Activated CD4-positive, alpha-beta T cell treated with anti-CD3 and anti-CD28 coated beads for 36 hours (primary cell): Measurements from ENCODE around the gene SRPK2. TPM values are rescaled to one million over a fixed set of nuclear protein-coding genes. Genes with fewer than 3 reads are reported as not detected.

Experiments
- ATAC-seq: fragments of 200-7000 bp; cut with Tn5 transposase; one replicate; pipeline ENCODE4 v1.10.0; 2021; ENCODE audit warnings: mild to moderate bottlenecking, moderate library complexity
- CTCF ChIA-PET: fragments of 350-600 bp; sonication (Branson Sonifier 250); formaldehyde crosslinking; loops from one replicate; lab custom pipeline; 2021; ENCODE audit warnings: antibody characterized with exemption; lab: Charles Lee
- POLR2A ChIA-PET: fragments of 350-600 bp; sonication (Branson Sonifier 250); formaldehyde crosslinking; loops from one replicate; lab custom pipeline; 2021; ENCODE audit warnings: antibody characterized with exemption, inconsistent platforms; lab: Charles Lee
- DNase-seq: peaks from one replicate; pipeline ENCODE4 v3.0.0-alpha.2; 2020
- H3K27ac Mint-ChIP-seq: one replicate; pipeline ENCODE4 v1.8.0; 2021; ENCODE audit warnings: mixed read lengths
- H3K27me3 Mint-ChIP-seq: one replicate; pipeline ENCODE4 v1.8.0; 2021; ENCODE audit warnings: mixed read lengths
- H3K36me3 Mint-ChIP-seq: one replicate; pipeline ENCODE4 v1.8.0; 2021; ENCODE audit warnings: low read depth, mixed read lengths
- H3K4me1 Mint-ChIP-seq: one replicate; pipeline ENCODE4 v1.8.0; 2021; ENCODE audit warnings: mixed read lengths
- H3K4me3 Mint-ChIP-seq: one replicate; pipeline ENCODE4 v1.8.0; 2021; ENCODE audit warnings: mild to moderate bottlenecking, moderate library complexity, mixed read lengths
- H3K9me3 Mint-ChIP-seq: one replicate; pipeline ENCODE4 v1.8.0; 2021; ENCODE audit warnings: low read depth, mixed read lengths
- intact Hi-C, 2 experiments: fragments of 100-400 bp; cut with DNase I in 1 of 2; cut with micrococcal nuclease in 1 of 2; formaldehyde crosslinking; loops; one replicate each; pipeline versions ENCODE4 v1.14.2 to v1.15.1; 2022 to 2024; cut with DNase I, micrococcal nuclease
- total RNA-seq, 2 experiments: library from RNA; stranded (reverse); gene quantifications; one replicate each; pipeline ENCODE4 v1.2.3, GENCODE V29; 2021

The SRPK2 gene
- total RNA-seq, 2 experiments from 2014 or later: 42.7 to 42.9 TPM

DNA sequence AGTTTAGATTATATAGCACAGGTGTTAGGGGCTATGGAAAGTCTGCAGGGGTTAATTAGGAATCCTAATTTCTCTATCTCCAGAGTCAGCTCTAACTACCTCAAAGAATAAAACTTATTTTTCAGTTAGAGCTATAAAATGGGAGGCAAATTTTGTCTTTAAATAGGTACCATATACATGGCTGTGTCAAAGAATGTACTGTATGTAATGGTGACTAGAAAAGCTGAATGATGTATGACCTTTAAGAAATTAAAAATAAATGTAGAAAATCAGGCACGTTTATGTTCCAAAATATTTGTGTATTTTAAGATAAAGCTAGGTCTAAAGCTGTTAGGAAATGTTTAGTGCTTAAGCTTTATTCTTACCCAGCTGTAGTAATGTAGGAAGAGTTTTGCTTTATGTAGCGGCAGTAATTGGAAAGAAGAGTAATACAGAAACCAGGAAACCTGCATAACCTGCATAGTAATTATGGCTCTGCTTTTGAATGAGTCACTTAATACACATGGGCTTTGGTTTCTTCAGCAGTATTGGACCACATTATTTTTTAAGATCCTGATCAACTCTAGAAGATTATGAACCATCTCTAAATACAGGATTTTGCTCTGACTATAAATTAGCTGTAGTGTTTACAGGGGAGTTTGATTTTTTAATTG is 289.7 kb downstream of the SRPK2 start:
- intact Hi-C loops: loop anchor here (5.0 kb wide), 1 partner anchor 117 kb away; no protein-coding TSS in a partner anchor
- ATAC-seq: peak; percentile 89
- Mint-ChIP-seq H3K4me3 (no peak overlapping the region), H3K27me3 (no peaks in the 10 kb centered on the region), H3K4me1 (peaks cover 63% of the 10 kb centered on the region), H3K9me3 (no peaks in the 10 kb centered on the region), H3K27ac (peak overlapping the region; percentile 89), H3K36me3 (peaks cover 60% of the 10 kb centered on the region)
- POLR2A ChIA-PET: interaction anchor here (0.7 to 1.2 kb wide), 2 partner anchors 86 to 214 kb away, joined by 3 read pairs; no protein-coding TSS in a partner anchor
- CTCF ChIA-PET: interaction anchor here (0.6 to 1.5 kb wide), 4 partner anchors 21 to 255 kb away, joined by 3 to 6 read pairs (median 4); no protein-coding TSS in a partner anchor
- no peak for DNase-seq

DNA sequence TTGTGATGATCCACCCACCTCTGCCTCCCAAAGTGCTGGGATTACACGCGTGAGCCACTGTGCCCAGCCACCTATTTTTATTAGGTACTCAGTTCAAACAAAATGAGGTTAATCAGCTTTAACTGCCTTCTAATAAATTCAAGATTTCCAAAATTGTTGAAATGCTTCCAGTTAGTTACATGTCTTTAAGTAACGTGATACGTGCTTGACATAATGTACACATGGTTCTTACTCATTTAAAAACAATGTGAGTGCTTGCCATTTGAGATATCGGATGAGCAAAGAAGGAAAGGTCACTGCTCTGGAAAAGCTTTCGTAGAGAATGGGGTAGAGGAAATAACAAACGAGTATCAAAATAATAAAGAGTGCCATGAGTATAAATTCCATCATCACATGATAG is 291.1 kb downstream of the SRPK2 start:
- H3K4me3 Mint-ChIP-seq: no peak overlapping the region
- POLR2A ChIA-PET: no interaction called here
- H3K4me1 Mint-ChIP-seq: peaks cover 54% of the 10 kb centered on the region

DNA sequence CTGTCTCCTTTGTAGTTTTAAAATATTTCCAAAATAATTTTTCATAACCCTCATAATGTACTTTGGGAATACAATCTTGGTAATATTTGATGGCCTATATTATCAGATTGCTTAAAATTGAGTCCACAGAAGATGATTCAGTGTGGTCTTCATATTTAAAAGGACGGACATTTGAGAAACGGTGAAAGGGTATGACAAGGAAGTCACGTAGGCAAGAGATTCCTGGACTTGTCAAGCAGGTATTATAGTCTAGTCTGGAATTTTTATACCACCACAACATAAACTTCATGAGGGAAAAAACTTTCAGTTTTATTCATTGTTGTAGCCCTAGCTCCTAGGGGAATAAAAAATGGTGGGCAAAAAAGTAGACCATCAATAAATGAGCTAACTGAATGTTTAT is 292.4 kb downstream of the SRPK2 start:
- Mint-ChIP-seq H3K9me3 (no peaks in the 10 kb centered on the region), H3K27me3 (no peaks in the 10 kb centered on the region), H3K27ac (no peak overlapping the region), H3K4me1 (peaks cover 50% of the 10 kb centered on the region), H3K36me3 (peaks cover 59% of the 10 kb centered on the region), H3K4me3 (no peak overlapping the region)
- POLR2A ChIA-PET: no interaction called here
- DNase-seq (no peak), ATAC-seq (no peak)
- CTCF ChIA-PET: interaction anchor here (0.8 to 1.7 kb wide), 2 partner anchors 38 to 114 kb away, joined by 3 read pairs; no protein-coding TSS in a partner anchor
- intact Hi-C loops: loop anchor here (5.0 kb wide), 1 partner anchor 114 kb away; no protein-coding TSS in a partner anchor

More for the DNA sequence above, 291.1 kb downstream of the SRPK2 start:
- Mint-ChIP-seq H3K27me3 (no peaks in the 10 kb centered on the region), H3K27ac (no peak overlapping the region), H3K9me3 (no peaks in the 10 kb centered on the region), H3K36me3 (peaks cover 56% of the 10 kb centered on the region)
- DNase-seq (no peak), ATAC-seq (no peak)
- CTCF ChIA-PET: interaction anchor here (0.7 to 1.2 kb wide), 2 partner anchors 8 to 19 kb away, joined by 3 to 4 read pairs; no protein-coding TSS in a partner anchor
- intact Hi-C loops: loop anchor here (5.0 kb wide), 1 partner anchor 115 kb away; no protein-coding TSS in a partner anchor

DNA sequence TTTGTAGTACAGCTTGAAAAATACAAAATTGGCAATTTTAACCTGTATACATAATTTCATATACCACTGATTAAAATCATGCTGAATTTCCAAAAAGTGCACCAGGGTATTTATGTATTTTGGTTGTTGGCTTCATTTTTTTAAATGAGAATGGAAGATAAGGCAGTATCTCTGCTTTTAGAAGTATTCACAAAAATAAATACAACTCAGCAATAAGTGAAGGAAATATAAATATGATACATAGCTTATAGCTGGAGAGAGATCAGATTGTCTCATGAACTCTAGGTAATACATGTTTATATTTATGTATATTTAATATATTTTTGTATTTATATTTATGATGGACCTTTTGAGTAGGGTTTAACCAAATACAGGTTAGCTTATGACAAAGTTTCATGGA is 293.8 kb downstream of the SRPK2 start:
- ATAC-seq (no peak), DNase-seq (no peak)
- ChIA-PET POLR2A (no interaction called here), CTCF (interaction anchor here (1.0 kb wide), 1 partner anchor 23 kb away, joined by 3 read pairs; no protein-coding TSS in a partner anchor)
- peaks cover 53% of the 10 kb centered on the region for H3K36me3 Mint-ChIP-seq
- intact Hi-C loops: loop anchor here (5.0 kb wide), 1 partner anchor 113 kb away; no protein-coding TSS in a partner anchor
- no peak overlapping the region for H3K4me3 Mint-ChIP-seq
- H3K27ac Mint-ChIP-seq: peak overlapping the region; percentile 65
- no peaks in the 10 kb centered on the region for H3K9me3 Mint-ChIP-seq
- no peaks in the 10 kb centered on the region for H3K27me3 Mint-ChIP-seq
- H3K4me1 Mint-ChIP-seq: peaks cover 37% of the 10 kb centered on the region

DNA sequence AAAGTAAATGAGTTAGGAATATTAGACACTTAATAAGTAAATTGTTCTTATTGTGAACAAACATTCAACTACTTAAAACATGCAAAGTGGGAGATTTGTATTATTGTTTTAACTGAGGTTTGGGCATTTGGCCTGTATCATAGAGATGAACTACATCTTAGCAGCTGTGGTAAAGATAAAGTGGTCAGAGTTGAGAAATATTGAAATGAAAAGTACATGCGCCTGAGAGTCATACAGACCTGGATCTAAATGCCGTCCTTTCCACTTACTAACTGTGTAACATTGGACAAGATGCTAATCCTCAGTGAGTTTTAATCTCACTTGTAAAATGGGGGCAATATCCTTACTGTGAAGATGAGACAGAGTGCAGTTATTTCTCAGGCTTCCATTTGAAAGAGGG is 300.3 kb downstream of the SRPK2 start:
- Mint-ChIP-seq H3K27me3 (no peaks in the 10 kb centered on the region), H3K4me3 (no peak overlapping the region), H3K9me3 (no peaks in the 10 kb centered on the region), H3K36me3 (peaks cover 42% of the 10 kb centered on the region), H3K4me1 (peaks cover 19% of the 10 kb centered on the region), H3K27ac (peak overlapping the region; percentile 19)
- CTCF ChIA-PET: interaction anchor here (0.9 to 1.0 kb wide), 2 partner anchors 25 to 43 kb away, joined by 3 read pairs; no protein-coding TSS in a partner anchor
- ATAC-seq (peak; percentile 14), DNase-seq (no peak)
- intact Hi-C loops: no loop called here
- POLR2A ChIA-PET: no interaction called here

DNA sequence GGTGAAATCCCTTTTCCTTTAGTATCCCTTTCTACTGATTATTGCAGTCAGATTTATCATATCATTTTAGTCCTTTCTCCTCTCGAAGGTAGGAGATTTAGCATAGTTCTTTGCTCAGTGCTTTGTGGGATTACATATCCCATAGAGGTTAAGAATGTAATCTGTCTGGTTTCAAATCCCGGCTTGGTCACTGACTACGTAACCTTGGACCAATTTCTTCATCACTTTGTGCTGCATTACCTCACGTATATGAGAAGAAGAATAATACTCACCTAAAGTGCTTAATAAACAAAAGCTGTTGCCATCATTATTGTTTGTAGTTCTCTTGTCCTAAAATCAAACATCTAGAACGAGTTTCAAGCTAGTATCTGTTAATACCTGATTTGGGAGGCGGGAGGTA is 300.7 kb downstream of the SRPK2 start:
- Mint-ChIP-seq H3K4me1 (peaks cover 19% of the 10 kb centered on the region), H3K36me3 (peaks cover 45% of the 10 kb centered on the region), H3K27me3 (no peaks in the 10 kb centered on the region), H3K4me3 (no peak overlapping the region), H3K27ac (no peak overlapping the region), H3K9me3 (no peaks in the 10 kb centered on the region)
- intact Hi-C loops: no loop called here
- POLR2A ChIA-PET: interaction anchor here (0.5 kb wide), 1 partner anchor 9 kb away, joined by 3 read pairs; no protein-coding TSS in a partner anchor
- no peak for DNase-seq
- ATAC-seq: no peak
- CTCF ChIA-PET: interaction anchor here (0.9 to 1.0 kb wide), 2 partner anchors 25 to 42 kb away, joined by 3 read pairs; no protein-coding TSS in a partner anchor

DNA sequence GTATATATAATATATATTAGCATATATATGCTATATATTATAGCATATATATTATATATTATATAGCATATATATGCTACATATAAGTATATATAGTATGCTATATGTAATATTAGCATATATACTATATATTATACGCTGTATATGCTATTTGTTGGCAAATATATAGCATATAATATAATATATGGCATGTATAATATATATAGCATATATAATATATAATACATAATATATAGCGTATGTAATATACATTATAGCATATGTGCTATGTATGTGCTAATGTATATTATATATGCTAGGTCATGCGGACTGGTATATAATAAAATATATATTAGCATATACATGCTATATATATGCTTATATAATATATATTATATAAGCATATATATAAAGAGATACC is 301.9 kb downstream of the SRPK2 start:
- H3K36me3 Mint-ChIP-seq: peaks cover 43% of the 10 kb centered on the region
- ATAC-seq (no peak), DNase-seq (no peak)
- H3K9me3 Mint-ChIP-seq: no peaks in the 10 kb centered on the region
- no peak overlapping the region for H3K27ac Mint-ChIP-seq
- no peak overlapping the region for H3K4me3 Mint-ChIP-seq
- ChIA-PET CTCF (no interaction called here), POLR2A (no interaction called here)
- peaks cover 19% of the 10 kb centered on the region for H3K4me1 Mint-ChIP-seq
- intact Hi-C loops: no loop called here
- no peaks in the 10 kb centered on the region for H3K27me3 Mint-ChIP-seq

DNA sequence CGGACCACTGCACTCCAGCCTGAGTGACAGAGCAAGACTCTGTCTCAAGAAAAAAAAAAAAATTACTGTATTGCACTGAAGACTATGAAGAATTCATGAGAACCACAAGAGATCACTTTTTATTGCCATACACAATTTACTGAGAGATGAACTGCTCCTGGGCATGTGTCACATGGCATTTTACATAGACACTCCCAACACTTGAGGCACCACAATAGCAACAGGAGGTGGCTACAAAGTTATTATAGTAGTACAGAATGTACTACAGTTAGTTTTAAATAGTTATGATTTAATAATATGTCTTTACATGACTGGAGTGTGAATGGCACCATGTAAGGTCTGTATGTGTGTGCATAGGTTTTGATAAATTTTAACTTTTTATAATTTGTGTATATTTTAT is 304.1 kb downstream of the SRPK2 start:
- intact Hi-C loops: no loop called here
- no peak overlapping the region for H3K4me3 Mint-ChIP-seq
- H3K27ac Mint-ChIP-seq: no peak overlapping the region
- ATAC-seq (no peak), DNase-seq (no peak)
- H3K4me1 Mint-ChIP-seq: peaks cover 16% of the 10 kb centered on the region
- H3K9me3 Mint-ChIP-seq: no peaks in the 10 kb centered on the region
- H3K36me3 Mint-ChIP-seq: peaks cover 45% of the 10 kb centered on the region
- ChIA-PET POLR2A (no interaction called here), CTCF (no interaction called here)
- H3K27me3 Mint-ChIP-seq: no peaks in the 10 kb centered on the region

DNA sequence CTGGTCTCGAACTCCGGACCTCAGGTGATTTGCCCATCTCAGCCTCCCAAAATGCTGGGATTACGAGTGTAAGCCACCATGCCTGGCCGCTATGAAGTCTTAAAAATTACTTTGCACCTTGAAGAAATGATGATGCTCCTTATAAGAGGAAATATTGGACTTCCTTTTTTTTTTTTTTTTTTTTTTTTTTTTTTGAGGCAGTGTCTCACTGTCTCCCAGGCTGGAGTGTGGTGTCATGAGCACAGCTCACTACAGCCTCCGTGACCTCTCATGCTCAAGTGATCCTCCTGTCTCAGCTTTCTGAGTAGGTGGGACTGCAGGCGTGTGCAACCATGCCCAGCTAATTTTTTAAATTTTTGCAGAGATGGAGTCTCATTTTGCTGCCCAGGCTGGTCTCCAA is 309.4 kb downstream of the SRPK2 start:
- intact Hi-C loops: no loop called here
- DNase-seq: no peak
- H3K9me3 Mint-ChIP-seq: no peaks in the 10 kb centered on the region
- ChIA-PET POLR2A (no interaction called here), CTCF (interaction anchor here (0.7 to 2.4 kb wide), 6 partner anchors 27 to 1978 kb away, joined by 3 to 11 read pairs (median 3); no protein-coding TSS in a partner anchor)
- H3K36me3 Mint-ChIP-seq: peaks cover 62% of the 10 kb centered on the region
- H3K27me3 Mint-ChIP-seq: no peaks in the 10 kb centered on the region
- no peak overlapping the region for H3K4me3 Mint-ChIP-seq
- no peak for ATAC-seq
- no peak overlapping the region for H3K27ac Mint-ChIP-seq
- no peaks in the 10 kb centered on the region for H3K4me1 Mint-ChIP-seq

DNA sequence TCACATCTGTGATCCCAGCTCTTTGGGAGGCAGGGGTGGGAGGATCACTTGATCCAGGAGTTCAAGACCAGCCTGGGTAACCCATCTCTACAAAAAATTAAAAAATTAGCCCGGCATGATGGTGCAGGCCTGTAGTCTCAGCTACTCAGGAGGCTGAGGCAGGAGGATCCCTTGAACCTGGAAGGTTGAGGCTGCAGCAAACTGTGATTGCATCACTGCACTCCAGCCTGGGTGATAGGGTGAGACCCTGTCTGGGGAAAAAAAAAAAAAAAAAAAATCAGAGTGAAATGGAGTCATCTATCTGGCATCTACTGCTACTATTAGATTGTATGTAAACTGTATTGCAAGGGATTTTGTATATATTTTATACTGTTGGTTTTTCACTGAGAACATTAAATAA is 315.6 kb downstream of the SRPK2 start:
- no peaks in the 10 kb centered on the region for H3K27me3 Mint-ChIP-seq
- H3K36me3 Mint-ChIP-seq: peaks cover 59% of the 10 kb centered on the region
- ATAC-seq: no peak
- no peak for DNase-seq
- POLR2A ChIA-PET: interaction anchor here (0.6 kb wide), 1 partner anchor 62 kb away, joined by 3 read pairs; no protein-coding TSS in a partner anchor
- intact Hi-C loops: no loop called here
- no peak overlapping the region for H3K4me3 Mint-ChIP-seq
- CTCF ChIA-PET: interaction anchor here (0.7 kb wide), 1 partner anchor 489 kb away, joined by 3 read pairs; no protein-coding TSS in a partner anchor
- no peak overlapping the region for H3K27ac Mint-ChIP-seq
- no peaks in the 10 kb centered on the region for H3K9me3 Mint-ChIP-seq
- peaks cover 7% of the 10 kb centered on the region for H3K4me1 Mint-ChIP-seq

DNA sequence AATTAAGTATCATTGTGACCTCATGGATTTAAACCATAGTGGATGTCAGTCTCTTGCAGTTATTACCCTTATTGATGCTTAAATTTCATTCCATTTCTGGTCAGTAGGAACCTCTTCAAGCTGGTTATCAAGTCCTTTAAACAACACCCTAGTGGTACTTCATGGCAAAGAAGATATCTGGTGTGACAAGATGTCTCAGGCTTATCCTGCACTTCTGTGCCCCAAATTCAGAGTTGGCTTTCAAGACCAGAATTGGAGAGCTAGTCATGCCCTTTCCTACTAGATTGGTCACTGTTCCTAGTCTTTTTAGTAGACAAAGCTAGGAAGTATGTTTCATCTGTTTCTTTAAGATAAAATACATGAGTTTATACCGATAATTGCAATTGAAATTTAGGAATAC is 319.8 kb downstream of the SRPK2 start:
- CTCF ChIA-PET: interaction anchor here (0.9 to 1.4 kb wide), 3 partner anchors 10 to 88 kb away, joined by 3 to 5 read pairs (median 4); no protein-coding TSS in a partner anchor
- ATAC-seq (no peak), DNase-seq (no peak)
- Mint-ChIP-seq H3K4me1 (peaks cover 15% of the 10 kb centered on the region), H3K27ac (peak overlapping the region; percentile 51), H3K9me3 (no peaks in the 10 kb centered on the region), H3K36me3 (peaks cover 50% of the 10 kb centered on the region), H3K27me3 (no peaks in the 10 kb centered on the region), H3K4me3 (no peak overlapping the region)
- intact Hi-C loops: no loop called here
- POLR2A ChIA-PET: no interaction called here
